Transverse colon (tissue), 4 donors: ENCODE measurements around the gene MAP3K12. TPM values are rescaled to one million over a fixed set of nuclear protein-coding genes. Genes with fewer than 3 reads are reported as not detected.
A peak's percentile ranks its signal among the peaks of the same experiment; 100 is the strongest.

ENCODE experiments used
- DNase-seq: peaks from one replicate; pipeline ENCODE4 v3.0.0-alpha.2; 2019
- H3K27ac ChIP-seq, 4 donors: fragments of 200-600 bp; sonication (generic); 2 replicates each; pipeline ENCODE4 v1.5.1; 2016 to 2018; ENCODE audit warnings: inconsistent platforms in 4 of 4
- H3K27me3 ChIP-seq: fragments of 200-600 bp; sonication (generic); 2 replicates; pipeline ENCODE4 v1.5.1; 2017; ENCODE audit warnings: inconsistent platforms
- H3K36me3 ChIP-seq, 4 donors: fragments of 200-600 bp; sonication (generic); 2 replicates each; pipeline ENCODE4 v1.5.1; 2017 to 2019; ENCODE audit warnings: inconsistent platforms in 4 of 4
- H3K4me1 ChIP-seq, 4 donors: fragments of 200-600 bp; sonication (generic); 2 replicates each; pipeline ENCODE4 v1.5.1; 2017 to 2020; ENCODE audit warnings: inconsistent platforms in 4 of 4
- H3K4me3 ChIP-seq, 4 donors: fragments of 200-600 bp; sonication (generic); 1 replicate in 1 of 4; 2 replicates in 3 of 4; pipeline versions ENCODE4 v1.5.1 to v1.6.1; 2017 to 2019; ENCODE audit warnings: inconsistent platforms in 4 of 4
- H3K9me3 ChIP-seq, 2 donors: fragments of 200-600 bp; sonication (generic); 2 replicates each; pipeline ENCODE4 v1.5.1; 2017 to 2019; ENCODE audit warnings: inconsistent platforms in 2 of 2
- CTCF ChIP-seq, 5 experiments: fragments of 200-600 bp in 3 of 5; fragments of 450-650 bp in 2 of 5; sonication (generic) in 3 of 5; IDR thresholded peaks; 1 replicate in 2 of 5; 2 replicates in 3 of 5; pipeline ENCODE4 v1.5.1; 2016 to 2017; ENCODE audit warnings: antibody characterized with exemption in 5 of 5, inconsistent platforms in 3 of 5, mild to moderate bottlenecking in 2 of 5, moderate library complexity in 1 of 5
- EP300 ChIP-seq: sonication (generic); formaldehyde crosslinking; IDR thresholded peaks from one replicate; pipeline ENCODE4 v1.6.1; 2017; ENCODE audit warnings: antibody characterized with exemption, low read depth
- POLR2A ChIP-seq: fragments of 450-650 bp; IDR thresholded peaks from one replicate; pipeline ENCODE4 v1.6.1; 2016; ENCODE audit warnings: antibody characterized with exemption, mild to moderate bottlenecking, moderate library complexity
- POLR2AphosphoS5 ChIP-seq, 3 donors: sonication (generic); formaldehyde crosslinking; IDR thresholded peaks; one replicate each; pipeline ENCODE4 v1.6.1; 2016; ENCODE audit warnings: antibody characterized with exemption in 3 of 3
- WGBS, 2 donors: methylation state at CpG; one replicate each; pipeline ENCODE4 v1.1.5; 2018; ENCODE audit warnings: low coverage in 1 of 2; 5-methylcytosine and 5-hydroxymethylcytosine counted together
- in situ Hi-C, 4 donors: fragments of 200-750 bp; cut with MboI; loops; one replicate each; pipeline versions ENCODE4 v1.15.0 to v1.15.1; 2017; ENCODE audit warnings: low sequenced_read_pairs in 3 of 4, low pct_ligation_motif_present in 1 of 4, low pct_unique_long_range_greater_than_20kb in 1 of 4
- intact Hi-C: fragments of 100-400 bp; cut with DNase I; formaldehyde crosslinking; loops from one replicate; pipeline ENCODE4 v1.15.1; 2023; ENCODE audit warnings: low total_unique reads
- total RNA-seq, 4 donors: library from RNA; depleted of rRNA; stranded (reverse); fragments of >200 nt; gene quantifications; one replicate each; pipeline ENCODE4 v1.1.0, GENCODE V29; 2016

Gene MAP3K12
- total RNA-seq, 4 donors from 2014 or later = 6.8 to 20.9 (median 10.3) TPM

- DNase-seq = no peak
- no peaks in the 10 kb centered on the region for H3K27me3 ChIP-seq
- in situ Hi-C loops (loop anchor here in 1 of 4 donors (10.0 kb wide), 1 partner anchor 158 kb away; no protein-coding TSS in a partner anchor), intact Hi-C loops (loop anchor here (10.0 kb wide), 1 partner anchor 158 kb away; no protein-coding TSS in a partner anchor)
- H3K27ac ChIP-seq = peak overlapping the region in 1 of 4 donors; percentile 14
- no peak for TF ChIP-seq CTCF (IDR thresholded peaks at IDR 0.05)
- no peak for TF ChIP-seq POLR2AphosphoS5 (IDR thresholded peaks at IDR 0.05)
- no peak for TF ChIP-seq POLR2A
- TF ChIP-seq EP300 = no peak
- H3K4me1 ChIP-seq = peaks cover 13 to 31% (median 25%) of the 10 kb centered on the region in 4 donors
- no peaks in the 10 kb centered on the region for H3K36me3 ChIP-seq
- 81 to 83% methylated on average over 5 to 7 of the region's 10 CpGs for WGBS, 2 donors
- no peak overlapping the region for H3K4me3 ChIP-seq
- no peaks in the 10 kb centered on the region for H3K9me3 ChIP-seq
Observed at GRCh38 chr12:53502983-53503728, 3.9 kb upstream of the MAP3K12 start.

GRCh38 chr12:53502331-53502730 lies 3.1 kb upstream of the MAP3K12 start:
- intact Hi-C loops = loop anchor here (10.0 kb wide), 1 partner anchor 158 kb away; no protein-coding TSS in a partner anchor
- Histone ChIP-seq H3K27ac (peak overlapping the region; percentile 90 to 99 (median 98)), H3K27me3 (no peaks in the 10 kb centered on the region), H3K4me1 (peaks cover 13 to 33% (median 25%) of the 10 kb centered on the region in 4 donors), H3K36me3 (no peaks in the 10 kb centered on the region), H3K9me3 (no peaks in the 10 kb centered on the region), H3K4me3 (peak overlapping the region in 1 of 4 donors; percentile 67)
- 60 to 74% methylated on average over 5 to 9 of the region's 9 CpGs for WGBS, 2 donors
- in situ Hi-C loops = loop anchor here in 1 of 4 donors (10.0 kb wide), 1 partner anchor 158 kb away; no protein-coding TSS in a partner anchor
- no peak for TF ChIP-seq POLR2AphosphoS5 (IDR thresholded peaks at IDR 0.05)
- TF ChIP-seq POLR2A = no peak
- TF ChIP-seq EP300 = no peak
- no peak for TF ChIP-seq CTCF (IDR thresholded peaks at IDR 0.05)
- no peak for DNase-seq

GRCh38 chr12:53501615-53502181 lies 2.4 kb upstream of the MAP3K12 start:
- Histone ChIP-seq H3K4me3 (peak overlapping the region; percentile 53 to 78 (median 64)), H3K27me3 (no peaks in the 10 kb centered on the region), H3K9me3 (no peaks in the 10 kb centered on the region), H3K4me1 (peaks cover 13 to 38% (median 26%) of the 10 kb centered on the region in 4 donors), H3K36me3 (no peaks in the 10 kb centered on the region), H3K27ac (peak overlapping the region; percentile 90 to 99 (median 98))
- 75 to 93% methylated on average over 3 to 10 of the region's 10 CpGs for WGBS, 2 donors
- TF ChIP-seq CTCF (IDR thresholded peaks at IDR 0.05) (no peak), POLR2A (no peak), EP300 (no peak), POLR2AphosphoS5 (IDR thresholded peaks at IDR 0.05) (no peak)
- intact Hi-C loops (loop anchor here (2.0 to 10.0 kb wide), 2 partner anchors 51 to 157 kb away; no protein-coding TSS in a partner anchor), in situ Hi-C loops (loop anchor here in 1 of 4 donors (10.0 kb wide), 1 partner anchor 157 kb away; no protein-coding TSS in a partner anchor)
- DNase-seq = no peak
